ENCODE results near the gene RMND1. TPM values are rescaled to one million over a fixed set of nuclear protein-coding genes. Genes with fewer than 3 reads are reported as not detected.
"Not testable (repeated sequence)": the region's sequence is repeated elsewhere in the genome, so short reads cannot be mapped to it uniquely, and the experiment has no call there.

Gene RMND1
- total RNA-seq, 1 donor = 56.5 TPM

DNA sequence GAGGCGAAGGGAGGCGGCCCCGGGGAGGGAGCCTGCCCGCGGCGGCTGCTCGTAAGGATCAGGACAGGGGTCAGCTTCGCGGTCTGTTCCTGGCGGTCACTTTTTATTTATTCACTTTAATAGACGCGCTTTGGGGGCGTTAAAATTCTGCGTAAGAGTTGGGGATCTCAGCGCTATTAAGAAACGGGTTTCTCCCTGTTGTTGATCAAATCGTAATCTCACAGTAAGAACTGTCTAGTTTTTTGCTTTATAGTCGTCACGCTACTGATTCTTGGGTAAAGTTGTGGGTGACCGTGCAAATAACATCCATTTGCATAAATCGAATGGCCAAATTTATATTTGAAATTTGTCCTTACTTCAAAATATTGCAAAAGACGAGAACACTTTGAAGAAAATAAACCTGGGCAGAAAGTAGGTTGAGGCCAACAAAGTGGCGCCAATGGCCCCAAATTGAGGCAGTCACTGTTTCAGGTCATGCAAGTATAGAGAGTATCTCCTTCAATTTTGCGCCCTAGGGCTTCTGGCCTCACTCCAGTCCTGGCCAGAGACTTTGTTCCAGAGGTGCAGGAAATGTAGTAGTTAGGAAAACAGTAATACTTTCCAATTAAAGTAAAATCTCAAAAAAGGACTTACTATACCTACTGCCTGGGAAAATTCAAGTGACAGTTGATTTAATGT lies 963 bp upstream of the RMND1 start:
- Histone ChIP-seq H4K20me1 (ENCODE audit: insufficient read depth, low read length) (no peaks in the 10 kb centered on the region), H2AFZ (ENCODE audit: low read length) (peak overlapping the region; percentile 93), H3K4me2 (ENCODE audit: insufficient read depth, low read length) (peak overlapping the region; percentile 84), H3K36me3 (ENCODE audit: insufficient read depth, low read length) (no peaks in the 10 kb centered on the region), H3K27me3 (ENCODE audit: insufficient read depth, low read length) (no peaks in the 10 kb centered on the region), H3K27ac (ENCODE audit: low read depth, low read length) (peak overlapping the region; percentile 81), H3K4me1 (ENCODE audit: insufficient read depth, low read length) (peaks cover 16% of the 10 kb centered on the region), H3K9me3 (ENCODE audit: low read depth, low read length) (no peaks in the 10 kb centered on the region), H3K79me2 (ENCODE audit: insufficient read depth, low read length) (peaks cover 79% of the 10 kb centered on the region), H3K4me3 (ENCODE audit: insufficient read depth, low read length) (peak overlapping the region; percentile 100)
- TF ChIP-seq, protein P1, sequence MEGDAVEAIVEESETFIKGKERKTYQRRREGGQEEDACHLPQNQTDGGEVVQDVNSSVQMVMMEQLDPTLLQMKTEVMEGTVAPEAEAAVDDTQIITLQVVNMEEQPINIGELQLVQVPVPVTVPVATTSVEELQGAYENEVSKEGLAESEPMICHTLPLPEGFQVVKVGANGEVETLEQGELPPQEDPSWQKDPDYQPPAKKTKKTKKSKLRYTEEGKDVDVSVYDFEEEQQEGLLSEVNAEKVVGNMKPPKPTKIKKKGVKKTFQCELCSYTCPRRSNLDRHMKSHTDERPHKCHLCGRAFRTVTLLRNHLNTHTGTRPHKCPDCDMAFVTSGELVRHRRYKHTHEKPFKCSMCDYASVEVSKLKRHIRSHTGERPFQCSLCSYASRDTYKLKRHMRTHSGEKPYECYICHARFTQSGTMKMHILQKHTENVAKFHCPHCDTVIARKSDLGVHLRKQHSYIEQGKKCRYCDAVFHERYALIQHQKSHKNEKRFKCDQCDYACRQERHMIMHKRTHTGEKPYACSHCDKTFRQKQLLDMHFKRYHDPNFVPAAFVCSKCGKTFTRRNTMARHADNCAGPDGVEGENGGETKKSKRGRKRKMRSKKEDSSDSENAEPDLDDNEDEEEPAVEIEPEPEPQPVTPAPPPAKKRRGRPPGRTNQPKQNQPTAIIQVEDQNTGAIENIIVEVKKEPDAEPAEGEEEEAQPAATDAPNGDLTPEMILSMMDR (IDR thresholded peaks at IDR 0.05; ENCODE audit: extremely low read depth, low read depth, low read length) = no peak
- DNase-seq (ENCODE audit: insufficient read length, low spot score, missing footprints) = peak; percentile 77

DNA sequence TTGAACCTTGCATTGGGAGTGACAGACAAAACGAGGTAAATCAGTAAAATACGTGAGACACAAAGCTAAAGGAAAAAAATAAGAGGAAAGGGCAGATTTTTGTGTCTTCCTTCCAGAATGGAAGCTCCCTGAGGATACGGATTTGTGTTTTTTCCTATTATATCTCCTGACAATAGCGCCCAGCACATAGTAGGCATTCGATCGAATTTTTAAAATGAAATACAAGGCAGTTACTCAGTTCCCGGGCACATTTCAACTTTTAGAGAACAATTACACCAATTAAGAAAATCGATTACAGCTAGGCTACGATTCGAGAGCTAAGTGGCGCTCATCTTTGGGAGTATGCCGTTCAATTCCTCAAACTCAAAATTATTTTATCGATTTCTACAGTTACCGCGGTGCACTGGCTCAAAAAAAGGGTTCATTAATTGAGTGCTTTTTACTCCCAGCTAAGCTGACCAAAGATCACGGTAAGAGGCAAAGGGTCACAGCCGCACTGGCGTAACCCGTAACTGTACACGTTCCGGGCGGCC lies 443 bp downstream of the RMND1 start:
- Histone ChIP-seq H3K4me2 (ENCODE audit: insufficient read depth, low read length) (peak overlapping the region; percentile 99), H3K4me3 (ENCODE audit: insufficient read depth, low read length) (peak overlapping the region; percentile 100), H4K20me1 (ENCODE audit: insufficient read depth, low read length) (no peaks in the 10 kb centered on the region), H3K27me3 (ENCODE audit: insufficient read depth, low read length) (no peaks in the 10 kb centered on the region), H3K27ac (ENCODE audit: low read depth, low read length) (peak overlapping the region; percentile 81), H3K79me2 (ENCODE audit: insufficient read depth, low read length) (peaks cover 76% of the 10 kb centered on the region), H3K9me3 (ENCODE audit: low read depth, low read length) (no peaks in the 10 kb centered on the region), H3K36me3 (ENCODE audit: insufficient read depth, low read length) (no peaks in the 10 kb centered on the region), H2AFZ (ENCODE audit: low read length) (peak overlapping the region; percentile 90), H3K4me1 (ENCODE audit: insufficient read depth, low read length) (peaks cover 26% of the 10 kb centered on the region)
- DNase-seq (ENCODE audit: insufficient read length, low spot score, missing footprints) = peak; percentile 50
- TF ChIP-seq, protein P1 (IDR thresholded peaks at IDR 0.05; ENCODE audit: extremely low read depth, low read depth, low read length) = no peak

DNA sequence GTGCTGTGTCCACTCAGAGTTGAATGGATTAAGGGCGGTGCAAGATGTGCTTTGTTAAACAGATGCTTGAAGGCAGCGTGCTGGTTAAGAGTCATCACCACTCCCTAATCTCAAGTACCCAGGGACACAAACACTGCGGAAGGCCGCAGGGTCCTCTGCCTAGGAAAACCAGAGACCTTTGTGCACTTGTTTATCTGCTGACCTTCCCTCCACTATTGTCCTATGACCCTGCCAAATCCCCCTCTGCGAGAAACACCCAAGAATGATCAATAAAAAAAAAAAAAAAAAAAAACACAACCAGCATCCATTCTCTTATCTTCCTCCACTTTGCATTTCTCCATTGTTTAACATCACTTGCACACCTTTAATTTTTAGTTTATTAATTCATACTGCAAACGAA lies 998 bp downstream of the RMND1 start:
- H3K36me3 ChIP-seq (ENCODE audit: insufficient read depth, low read length); H2AFZ ChIP-seq (ENCODE audit: low read length); H3K27me3 ChIP-seq (ENCODE audit: insufficient read depth, low read length); DNase-seq (ENCODE audit: insufficient read length, low spot score, missing footprints); H4K20me1 ChIP-seq (ENCODE audit: insufficient read depth, low read length); H3K9me3 ChIP-seq (ENCODE audit: low read depth, low read length): not testable (repeated sequence)
- Histone ChIP-seq H3K4me2 (ENCODE audit: insufficient read depth, low read length) (peak overlapping the region; percentile 99), H3K4me1 (ENCODE audit: insufficient read depth, low read length) (peaks cover 32% of the 10 kb centered on the region), H3K4me3 (ENCODE audit: insufficient read depth, low read length) (peak overlapping the region; percentile 100), H3K27ac (ENCODE audit: low read depth, low read length) (peak overlapping the region; percentile 81), H3K79me2 (ENCODE audit: insufficient read depth, low read length) (peaks cover 71% of the 10 kb centered on the region)

DNA sequence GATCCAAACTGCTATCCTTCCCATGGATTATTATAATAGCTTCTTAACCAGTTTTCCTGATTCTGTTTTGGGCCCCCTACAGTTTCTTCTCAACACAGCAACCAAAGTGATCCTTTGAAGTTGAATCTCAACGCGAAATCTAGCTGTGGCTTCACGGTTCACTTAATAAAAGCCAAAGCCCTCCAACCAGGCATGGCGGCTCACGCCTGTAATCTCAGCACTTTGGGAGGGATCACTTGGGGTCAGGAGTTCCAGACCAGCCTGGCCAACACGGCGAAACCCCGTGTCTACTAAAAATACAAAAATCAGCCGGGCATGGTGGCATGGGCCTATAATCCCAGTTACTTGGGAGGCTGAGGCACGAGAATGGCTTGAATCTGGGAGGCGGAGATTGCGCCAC lies 3.3 kb downstream of the RMND1 start:
- Histone ChIP-seq H3K79me2 (ENCODE audit: insufficient read depth, low read length) (peaks cover 67% of the 10 kb centered on the region), H3K4me1 (ENCODE audit: insufficient read depth, low read length) (peaks cover 47% of the 10 kb centered on the region), H4K20me1 (ENCODE audit: insufficient read depth, low read length) (no peaks in the 10 kb centered on the region), H3K27ac (ENCODE audit: low read depth, low read length) (no peak overlapping the region), H3K36me3 (ENCODE audit: insufficient read depth, low read length) (peaks cover 4% of the 10 kb centered on the region), H3K27me3 (ENCODE audit: insufficient read depth, low read length) (no peaks in the 10 kb centered on the region), H3K4me2 (ENCODE audit: insufficient read depth, low read length) (no peak overlapping the region), H3K4me3 (ENCODE audit: insufficient read depth, low read length) (no peak overlapping the region), H2AFZ (ENCODE audit: low read length) (no peak overlapping the region), H3K9me3 (ENCODE audit: low read depth, low read length) (no peaks in the 10 kb centered on the region)
- DNase-seq (ENCODE audit: insufficient read length, low spot score, missing footprints) = peak; percentile 37
- TF ChIP-seq, protein P1 (IDR thresholded peaks at IDR 0.05; ENCODE audit: extremely low read depth, low read depth, low read length) = peak; percentile 28

All from osteoblast (primary cell).